ENCODE results near the gene C20orf204.

DNA sequence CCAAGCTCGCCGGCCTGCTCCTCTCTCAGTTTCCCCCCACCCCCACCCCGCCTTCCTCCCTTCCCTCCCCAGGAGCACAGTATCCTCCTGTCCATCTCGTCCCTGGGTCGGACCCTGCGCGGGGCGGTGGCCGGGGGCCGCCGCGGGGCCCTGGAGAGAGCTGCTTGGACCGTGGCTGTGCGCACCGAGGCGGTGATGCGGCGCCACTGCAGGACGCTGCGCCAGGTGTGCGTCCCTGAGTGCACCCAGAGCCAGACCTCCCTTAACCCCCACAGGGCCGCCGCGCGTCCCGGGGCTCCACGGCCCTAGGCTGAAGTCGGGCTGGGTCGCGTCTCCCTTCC is 2.2 kb downstream of the C20orf204 start:
- TF ChIP-seq TAF1 (IDR thresholded peaks at IDR 0.05; ENCODE audit: low read depth, low read length): no peak
- peak in 1 of 3 experiments; percentile 19; a peak in 1 of 4 replicates for TF ChIP-seq CTCF (IDR thresholded peaks at IDR 0.05; ENCODE audit: control extremely low read depth in 1 of 3, insufficient read depth in 1 of 3, low read depth in 1 of 3, low read length in 3 of 3)
- TF ChIP-seq KDM1A (IDR thresholded peaks at IDR 0.05; ENCODE audit: borderline replicate concordance, low read length): no peak
